GM10847 (cell line): Measurements from ENCODE around the gene ZFP3.

Experiments
- POLR2A ChIP-seq: IDR thresholded peaks from 2 replicates; pipeline ENCODE4 v1.6.1; 2011; ENCODE audit not compliant: insufficient read length; ENCODE audit errors: extremely low read depth

ZFP3 gene

GRCh38 chr17:5118219-5118618 lies 40.0 kb downstream of the ZFP3 start:
- no peak for TF ChIP-seq POLR2A

GRCh38 chr17:5120036-5120435 lies 41.8 kb downstream of the ZFP3 start:
- TF ChIP-seq POLR2A = no peak

- no peak for TF ChIP-seq POLR2A
These were observed 43.0 kb downstream of the ZFP3 start for GRCh38 chr17:5121186-5121841.

- TF ChIP-seq POLR2A = no peak
These were observed 44.5 kb downstream of the ZFP3 start for GRCh38 chr17:5122586-5123342.

GRCh38 chr17:5123343-5124124 lies 45.3 kb downstream of the ZFP3 start:
- no peak for TF ChIP-seq POLR2A

- TF ChIP-seq POLR2A = no peak
These were observed 48.6 kb downstream of the ZFP3 start for GRCh38 chr17:5126719-5127488.

- no peak for TF ChIP-seq POLR2A
These were observed 49.6 kb downstream of the ZFP3 start for GRCh38 chr17:5127910-5128309.

- no peak for TF ChIP-seq POLR2A
These were observed 50.8 kb downstream of the ZFP3 start for GRCh38 chr17:5128905-5129535.

- TF ChIP-seq POLR2A = no peak
These were observed 53.0 kb downstream of the ZFP3 start for GRCh38 chr17:5131146-5131715.

- no peak for TF ChIP-seq POLR2A
These were observed 55.0 kb downstream of the ZFP3 start for GRCh38 chr17:5133311-5133710.

- TF ChIP-seq POLR2A = no peak
These were observed 57.7 kb downstream of the ZFP3 start for GRCh38 chr17:5135726-5136579.

- no peak for TF ChIP-seq POLR2A
These were observed 60.6 kb downstream of the ZFP3 start for GRCh38 chr17:5138616-5139457.

- no peak for TF ChIP-seq POLR2A
These were observed 61.1 kb downstream of the ZFP3 start for GRCh38 chr17:5139458-5139732.
